GM18868 (cell line): ENCODE measurements around the gene IFITM5.
"Not testable (repeated sequence)": the region's sequence is repeated elsewhere in the genome, so short reads cannot be mapped to it uniquely, and the experiment has no call there.

Experiments used
- ATAC-seq: cut with Tn5 transposase; IDR thresholded peaks from one replicate; pipeline ENCODE4 v1.9.1; 2021; ENCODE audit warnings: mild to moderate bottlenecking, moderate library complexity; ENCODE audit not compliant: unreplicated experiment

The IFITM5 gene

DNA sequence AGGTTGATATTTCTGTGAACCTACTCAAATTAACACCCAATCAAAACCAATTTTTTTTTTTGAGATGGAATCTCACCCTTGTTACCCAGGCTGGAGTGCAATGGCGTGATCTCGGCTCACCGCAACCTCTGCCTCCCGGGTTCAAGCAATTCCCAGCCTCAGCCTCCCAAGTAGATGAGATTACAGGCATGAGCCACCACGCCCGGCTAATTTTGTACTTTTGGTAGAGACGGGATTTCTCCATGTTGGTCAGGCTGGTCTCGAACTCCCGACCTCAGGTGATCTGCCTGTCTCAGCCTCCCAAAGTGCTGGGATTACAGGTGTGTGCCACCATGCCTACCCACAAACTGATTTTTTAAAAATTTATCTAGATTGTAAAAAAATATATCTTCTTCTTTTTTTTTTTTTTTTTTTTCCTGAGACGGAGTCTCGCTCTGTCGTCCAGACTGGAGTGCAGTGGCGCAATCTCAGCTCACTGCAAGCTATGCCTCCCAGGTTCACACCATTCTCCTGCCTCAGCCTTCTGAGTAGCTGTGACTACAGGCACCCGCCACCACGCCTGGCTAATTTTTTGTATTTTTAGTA, 29.3 kb upstream of the IFITM5 start:
- ATAC-seq: not testable (repeated sequence)

GRCh38 chr11:328012-328411, 28.7 kb upstream of the IFITM5 start:
- ATAC-seq: no peak

GRCh38 chr11:327581-327923, 28.2 kb upstream of the IFITM5 start:
- ATAC-seq: no peak

- peak; percentile 66 for ATAC-seq
Observed at GRCh38 chr11:326842-327580, 27.7 kb upstream of the IFITM5 start.

DNA sequence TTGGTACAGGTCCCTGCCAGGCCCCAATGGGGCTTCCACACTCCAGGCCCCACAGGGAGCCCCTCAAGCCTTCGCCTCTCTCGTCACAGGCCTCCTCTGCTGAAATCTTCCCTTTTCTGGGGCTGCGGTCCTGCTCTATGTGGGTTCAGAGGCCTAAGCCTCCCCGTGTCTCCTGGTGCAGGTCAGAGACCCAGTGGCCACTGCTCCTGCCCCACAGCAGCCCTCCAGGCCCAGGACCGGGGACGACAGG, 27.2 kb upstream of the IFITM5 start:
- no peak for ATAC-seq

DNA sequence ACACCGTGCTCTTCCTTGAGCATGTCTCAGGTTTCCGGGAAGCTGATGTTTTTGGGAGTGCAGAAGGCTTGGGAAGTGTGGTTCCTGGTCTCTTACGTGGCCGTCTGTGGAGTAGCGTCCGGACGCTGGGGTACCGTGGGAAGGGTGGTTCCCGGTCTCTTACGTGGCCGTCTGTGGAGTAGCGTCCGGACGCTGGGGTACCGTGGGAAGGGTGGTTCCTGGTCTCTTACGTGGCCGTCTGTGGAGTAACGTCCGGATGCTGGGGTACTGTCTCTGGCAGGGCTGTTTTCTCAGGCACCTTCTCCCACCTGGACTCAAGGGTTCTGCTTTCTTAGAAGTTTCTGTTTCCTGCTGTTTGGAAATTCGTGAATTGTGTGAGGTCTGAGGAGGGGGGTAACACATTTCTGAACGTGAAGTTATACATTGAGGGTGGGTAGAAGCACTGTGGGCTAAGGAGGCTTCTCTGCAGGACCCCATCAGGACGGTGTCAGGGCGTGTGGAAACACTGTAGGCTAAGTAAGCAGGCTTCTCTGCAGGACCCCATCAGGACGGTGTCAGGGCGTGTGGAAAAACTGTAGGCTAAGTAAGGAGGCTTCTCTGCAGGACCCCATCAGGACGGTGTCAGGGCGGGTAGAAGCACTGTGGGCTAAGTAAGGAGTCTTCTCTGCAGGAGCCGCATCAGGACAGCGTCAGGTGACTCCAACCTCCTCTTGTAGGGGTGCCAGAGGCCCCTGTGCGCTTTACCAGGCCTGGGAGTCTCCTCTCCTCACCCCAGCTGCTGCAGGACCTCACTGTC, 26.7 kb upstream of the IFITM5 start:
- ATAC-seq: no peak

- ATAC-seq: not testable (repeated sequence)
Observed at GRCh38 chr11:324593-325517, 25.5 kb upstream of the IFITM5 start.

DNA sequence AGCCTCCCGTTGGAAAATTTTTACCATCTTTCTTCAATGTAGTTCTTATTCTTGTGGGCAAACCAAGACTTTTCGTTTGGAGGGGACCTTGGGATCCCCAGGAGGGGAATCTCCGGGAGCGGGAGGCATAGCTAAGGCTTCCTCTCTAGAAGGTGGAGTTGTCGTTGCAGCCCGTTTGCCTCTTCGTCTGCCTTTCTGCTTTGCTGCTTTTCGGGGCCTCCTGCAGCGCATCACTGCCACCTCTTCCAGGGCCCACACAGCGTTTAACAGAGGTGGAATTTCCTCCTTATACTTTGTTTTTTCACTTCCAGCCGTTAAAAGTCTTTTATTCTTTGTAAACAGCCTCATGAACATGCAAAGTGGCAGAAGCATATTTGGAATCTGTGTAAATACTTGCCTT, 24.8 kb upstream of the IFITM5 start:
- no peak for ATAC-seq

DNA sequence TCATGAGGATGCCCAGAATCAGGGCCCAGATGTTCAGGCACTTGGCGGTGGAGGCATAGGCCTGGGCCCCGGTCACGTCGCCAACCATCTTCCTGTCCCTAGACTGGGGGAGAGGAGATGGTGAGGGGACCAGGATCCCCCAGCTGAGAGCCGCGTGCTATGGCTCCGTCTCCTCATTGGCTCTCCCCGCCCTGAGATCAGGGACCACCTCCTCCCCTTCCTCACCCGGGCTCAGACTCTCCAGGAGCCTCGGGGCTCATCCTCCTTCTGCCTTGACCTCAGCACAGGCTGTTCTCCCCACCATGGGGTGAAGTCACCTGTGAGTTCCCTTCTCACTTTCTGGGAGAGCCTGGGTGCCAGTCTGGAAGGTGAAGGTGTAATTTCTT, 20.6 kb upstream of the IFITM5 start:
- not testable (repeated sequence) for ATAC-seq

DNA sequence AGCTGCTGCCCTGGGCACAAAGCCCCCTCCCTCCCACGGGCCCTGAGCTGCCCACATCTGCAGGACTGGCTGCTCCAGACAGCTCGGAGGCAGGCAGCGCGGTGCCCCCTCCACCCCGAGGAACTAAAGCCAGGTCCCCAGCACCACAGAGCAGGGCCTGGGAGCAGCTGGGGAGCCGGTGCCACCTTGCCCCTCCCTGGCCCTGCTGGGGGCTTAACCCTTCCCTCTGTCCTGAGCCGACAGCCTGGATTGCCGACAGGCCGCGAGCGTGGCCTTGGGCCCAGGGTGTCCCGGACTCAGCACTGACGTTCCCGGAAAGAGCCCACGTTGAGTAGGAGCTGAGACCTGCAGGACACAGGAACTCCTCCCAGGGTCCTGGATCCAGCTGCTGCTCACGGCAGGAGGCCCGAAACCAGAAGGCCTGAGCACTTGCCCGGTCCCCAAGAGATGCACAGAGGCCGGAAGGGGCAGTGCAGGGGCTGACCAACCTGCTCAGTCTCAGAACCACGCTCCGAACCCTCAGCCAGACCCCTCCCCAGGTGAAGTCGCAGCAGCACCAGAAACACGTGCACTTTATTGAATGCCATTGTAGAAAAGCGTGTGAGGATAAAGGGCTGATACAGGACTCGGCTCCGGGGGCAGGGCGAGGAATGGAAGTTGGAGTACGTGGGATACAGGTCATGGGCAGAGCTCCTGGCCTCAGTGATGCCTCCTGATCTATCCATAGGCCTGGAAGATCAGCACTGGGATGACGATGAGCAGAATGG, 20.0 kb upstream of the IFITM5 start:
- ATAC-seq: not testable (repeated sequence)

- not testable (repeated sequence) for ATAC-seq
Observed at GRCh38 chr11:318405-319120, 19.2 kb upstream of the IFITM5 start.

DNA sequence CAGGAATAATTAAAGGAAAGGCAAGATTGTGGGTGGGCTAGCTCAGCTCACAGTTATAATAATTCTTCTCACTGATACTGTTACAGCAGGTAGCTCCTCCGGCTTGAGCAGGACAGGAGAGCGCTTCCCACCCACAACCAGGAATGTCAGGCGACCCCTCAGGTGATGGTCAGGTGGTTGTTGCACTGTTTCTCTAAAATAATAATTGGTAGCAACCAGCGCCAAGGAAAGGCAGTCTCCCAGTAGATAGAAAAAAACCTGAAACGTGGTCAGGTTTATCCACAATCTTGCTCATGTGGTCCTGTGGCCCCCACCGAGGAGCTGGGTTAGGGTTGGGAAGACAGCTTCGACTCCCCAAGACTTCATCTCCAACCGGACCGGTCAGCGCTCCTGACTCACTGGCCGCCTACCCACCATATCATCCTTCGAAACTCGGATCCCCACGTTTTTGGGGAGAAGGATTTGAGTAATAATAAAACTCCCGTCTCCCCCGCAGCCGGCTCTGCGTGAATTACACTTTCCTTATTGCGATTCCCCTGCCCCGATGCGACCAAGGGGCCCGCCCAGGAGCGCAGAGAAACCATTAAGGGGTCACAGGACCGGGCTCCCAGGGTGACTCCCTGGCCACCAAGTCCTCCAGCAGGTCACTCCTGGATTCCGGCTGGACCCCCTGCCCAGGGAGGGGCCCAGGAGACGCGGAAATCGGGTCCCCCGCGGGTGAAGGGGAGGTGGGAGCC, 18.5 kb upstream of the IFITM5 start:
- not testable (repeated sequence) for ATAC-seq

GRCh38 chr11:316891-317301, 17.6 kb upstream of the IFITM5 start:
- ATAC-seq: no peak

DNA sequence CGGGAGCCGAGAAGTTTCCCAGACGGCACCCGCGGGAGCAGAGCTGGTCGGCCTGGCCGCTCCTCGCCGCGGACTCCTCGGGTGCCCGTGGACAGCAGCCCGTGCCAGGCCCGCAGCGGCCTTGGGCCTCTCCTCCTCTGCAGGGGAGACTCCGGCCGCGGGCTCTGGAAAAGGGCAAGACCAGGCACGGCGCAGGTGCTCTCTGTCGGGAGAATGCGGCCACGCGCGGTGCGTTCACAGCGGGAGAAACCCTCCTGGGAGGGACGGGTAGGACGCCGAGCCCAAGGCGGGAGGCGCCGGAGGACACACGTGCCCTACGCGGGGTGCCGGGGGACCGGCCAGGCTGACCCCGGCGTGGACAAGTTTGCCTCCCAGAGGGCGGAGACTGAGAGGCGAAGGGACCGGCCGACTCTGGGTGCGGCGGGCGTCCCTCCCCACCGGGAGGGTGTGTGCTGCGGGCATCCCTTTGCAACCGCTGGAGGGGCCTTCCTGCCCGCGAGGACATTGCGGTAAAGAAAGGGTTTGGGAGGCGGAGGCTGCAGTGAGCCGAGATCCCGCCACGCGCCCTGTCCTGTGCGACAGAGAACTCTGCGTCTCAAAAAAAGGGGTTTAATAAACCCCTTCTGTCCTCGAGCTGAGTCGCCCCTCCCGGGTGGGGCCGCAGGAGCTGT, 16.8 kb upstream of the IFITM5 start:
- ATAC-seq: no peak

GRCh38 chr11:315516-315994, 16.2 kb upstream of the IFITM5 start:
- ATAC-seq: no peak

DNA sequence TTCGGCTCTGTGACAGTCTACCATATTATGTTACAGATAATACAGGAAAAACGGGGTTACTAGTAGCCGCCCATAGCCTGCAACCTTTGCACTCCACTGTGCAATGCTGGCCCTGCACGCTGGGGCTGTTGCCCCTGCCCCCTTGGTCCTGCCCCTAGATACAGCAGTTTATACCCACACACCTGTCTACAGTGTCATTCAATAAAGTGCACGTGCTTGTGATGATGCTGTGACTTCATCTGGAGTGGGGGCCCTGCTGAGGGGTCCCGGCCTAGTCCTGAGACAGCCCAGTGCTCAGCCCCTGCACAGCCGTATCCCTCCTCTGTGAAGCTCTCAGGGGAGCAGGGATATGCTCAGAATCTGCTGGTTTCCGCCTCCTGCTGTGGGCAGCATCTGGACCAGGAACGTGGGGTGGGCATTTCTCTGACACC, 15.7 kb upstream of the IFITM5 start:
- ATAC-seq: no peak

DNA sequence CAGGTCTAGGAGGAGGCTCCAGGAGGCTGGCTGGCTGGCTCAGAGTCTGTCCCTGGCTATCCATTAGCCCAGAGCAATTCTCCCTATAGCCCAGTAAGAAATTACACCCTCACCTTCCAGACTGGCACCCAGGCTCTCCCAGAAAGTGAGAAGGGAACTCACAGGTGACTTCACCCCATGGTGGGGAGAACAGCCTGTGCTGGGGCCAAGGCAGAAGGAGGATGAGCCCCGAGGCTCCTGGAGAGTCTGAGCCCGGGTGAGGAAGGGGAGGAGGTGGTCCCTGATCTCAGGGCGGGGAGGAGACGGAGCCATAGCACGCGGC, 15.2 kb upstream of the IFITM5 start:
- not testable (repeated sequence) for ATAC-seq

DNA sequence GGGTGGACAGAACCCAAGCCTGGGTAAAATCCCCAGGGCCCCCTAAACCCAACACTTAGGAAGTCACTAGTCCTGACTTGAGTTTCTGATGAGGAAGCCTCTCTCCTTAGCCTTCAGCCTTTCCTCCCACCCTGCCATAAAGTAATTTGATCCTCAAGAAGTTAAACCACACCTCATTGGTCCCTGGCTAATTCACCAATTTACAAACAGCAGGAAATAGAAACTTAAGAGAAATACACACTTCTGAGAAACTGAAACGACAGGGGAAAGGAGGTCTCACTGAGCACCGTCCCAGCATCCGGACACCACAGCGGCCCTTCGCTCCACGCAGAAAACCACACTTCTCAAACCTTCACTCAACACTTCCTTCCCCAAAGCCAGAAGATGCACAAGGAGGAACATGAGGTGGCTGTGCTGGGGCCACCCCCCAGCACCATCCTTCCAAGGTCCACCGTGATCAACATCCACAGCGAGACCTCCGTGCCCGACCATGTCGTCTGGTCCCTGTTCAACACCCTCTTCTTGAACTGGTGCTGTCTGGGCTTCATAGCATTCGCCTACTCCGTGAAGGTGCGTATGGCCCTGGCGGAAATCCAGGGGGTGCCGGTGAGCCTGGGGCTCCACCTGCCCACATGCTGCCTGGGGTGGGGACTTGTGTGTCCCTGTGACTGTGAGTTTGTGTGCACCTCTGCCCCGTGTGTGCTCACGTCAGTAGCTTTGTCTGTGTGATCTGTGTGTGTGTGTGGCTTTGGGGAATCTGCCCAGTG, 14.6 kb upstream of the IFITM5 start, which contains the start of gene IFITM1:
Gene IFITM1 (plus strand): TSS at position 254 of the 767 bp plus-strand sequence. CDS start 131 bp downstream, at position 385.
- ATAC-seq: peak; percentile 39
